ENCODE measurements around the gene CPTP.
A peak's percentile ranks its signal among the peaks of the same experiment; 100 is the strongest.
"Not testable (repeated sequence)": the region's sequence is repeated elsewhere in the genome, so short reads cannot be mapped to it uniquely, and the experiment has no call there.

The CPTP gene

GRCh38 chr1:1352786-1353388 is 28.3 kb downstream of the CPTP start:
- DNase-seq: peak; percentile 93

GRCh38 chr1:1353389-1354151 is 29.0 kb downstream of the CPTP start:
- DNase-seq: peak; percentile 59

GRCh38 chr1:1354271-1355247 is 30.0 kb downstream of the CPTP start:
- no peak for DNase-seq

GRCh38 chr1:1355416-1355815 is 30.8 kb downstream of the CPTP start:
- DNase-seq: no peak

- DNase-seq: no peak
Measured at GRCh38 chr1:1356166-1356795, 31.7 kb downstream of the CPTP start.

- DNase-seq: no peak
Measured at GRCh38 chr1:1356796-1357401, 32.3 kb downstream of the CPTP start.

- no peak for DNase-seq
Measured at GRCh38 chr1:1357871-1358432, 33.4 kb downstream of the CPTP start.

GRCh38 chr1:1358433-1359271 is 34.0 kb downstream of the CPTP start, which contains the start of gene MXRA8:
Gene MXRA8, minus strand, starts transcription at chr1:1358555. Its CDS starts 51 bp downstream, at chr1:1358504.
- no peak for DNase-seq

GRCh38 chr1:1359308-1359663 is 34.7 kb downstream of the CPTP start:
- DNase-seq: no peak

GRCh38 chr1:1359664-1360468 is 35.3 kb downstream of the CPTP start:
- DNase-seq: no peak

- DNase-seq: no peak
Measured at GRCh38 chr1:1360506-1361169, 36.0 kb downstream of the CPTP start.

- DNase-seq: no peak
Measured at GRCh38 chr1:1361233-1361981, 36.8 kb downstream of the CPTP start.

GRCh38 chr1:1361982-1362423 is 37.4 kb downstream of the CPTP start:
- DNase-seq: no peak

- no peak for DNase-seq
Measured at GRCh38 chr1:1364266-1364665, 39.7 kb downstream of the CPTP start.

GRCh38 chr1:1365875-1366698 is 41.5 kb downstream of the CPTP start:
- DNase-seq: no peak

GRCh38 chr1:1366699-1367066 is 42.1 kb downstream of the CPTP start:
- DNase-seq: no peak

- DNase-seq: no peak
Measured at GRCh38 chr1:1367315-1367714, 42.7 kb downstream of the CPTP start.

GRCh38 chr1:1370094-1370493 is 45.5 kb downstream of the CPTP start:
- DNase-seq: not testable (repeated sequence)

All from NCI-H2171 treated with DMSO at 0.1 percent for 48 hours (cell line).